CD4-positive, alpha-beta T cell treated with Interleukin-4 for 1 hour (primary cell): ENCODE results near the gene ZBTB1.
A peak's percentile ranks its signal among the peaks of the same experiment; 100 is the strongest.

ENCODE experiments used
- DNase-seq, 2 donors: peaks; one replicate each; pipeline ENCODE4 v3.0.0-alpha.2; 2020 to 2022

ZBTB1 gene

GRCh38 chr14:64504310-64504896 lies at the start of gene ZBTB1:
TSS of gene ZBTB1 (plus strand) at chr14:64504770. CDS start at chr14:64521505, 16,735 bp downstream.
- peak; percentile 87 to 89 for DNase-seq

- no peak for DNase-seq
These were observed 45.0 kb upstream of the ZBTB1 start for GRCh38 chr14:64459405-64460136.

- no peak for DNase-seq
These were observed 43.3 kb upstream of the ZBTB1 start for GRCh38 chr14:64461221-64461620.

- DNase-seq, result no peak
These were observed 41.4 kb upstream of the ZBTB1 start for GRCh38 chr14:64463195-64463594.

- DNase-seq, result no peak
These were observed 40.7 kb upstream of the ZBTB1 start for GRCh38 chr14:64463873-64464272.

- DNase-seq, result no peak
These were observed 39.9 kb upstream of the ZBTB1 start for GRCh38 chr14:64464651-64465050.

- peak; percentile 70 to 73 for DNase-seq
These were observed 39.3 kb upstream of the ZBTB1 start, which contains the start of gene AKAP5 for GRCh38 chr14:64465191-64465822. TSS of gene AKAP5 (plus strand) at chr14:64465499. CDS start at chr14:64468395, 2,896 bp downstream.

- DNase-seq, result no peak
These were observed 38.6 kb upstream of the ZBTB1 start for GRCh38 chr14:64465831-64466554.

- no peak for DNase-seq
These were observed 37.5 kb upstream of the ZBTB1 start for GRCh38 chr14:64467101-64467500.

GRCh38 chr14:64467566-64467965 lies 37.0 kb upstream of the ZBTB1 start:
- DNase-seq, result no peak

- no peak for DNase-seq
These were observed 36.1 kb upstream of the ZBTB1 start for GRCh38 chr14:64468451-64468850.

- DNase-seq, result no peak
These were observed 30.5 kb upstream of the ZBTB1 start for GRCh38 chr14:64474041-64474440.

- DNase-seq, result no peak
These were observed 29.9 kb upstream of the ZBTB1 start for GRCh38 chr14:64474698-64475097.

GRCh38 chr14:64475585-64476273 lies 28.8 kb upstream of the ZBTB1 start:
- no peak for DNase-seq

GRCh38 chr14:64476438-64476837 lies 28.1 kb upstream of the ZBTB1 start:
- no peak for DNase-seq

GRCh38 chr14:64478634-64479250 lies 25.8 kb upstream of the ZBTB1 start:
- peak in 1 of 2 donors; percentile 60 for DNase-seq

GRCh38 chr14:64488590-64489099 lies 15.9 kb upstream of the ZBTB1 start:
- no peak for DNase-seq

GRCh38 chr14:64491637-64492036 lies 12.9 kb upstream of the ZBTB1 start:
- DNase-seq, result no peak

GRCh38 chr14:64493455-64493854 lies 11.1 kb upstream of the ZBTB1 start:
- DNase-seq, result no peak

- DNase-seq, result no peak
These were observed 9.3 kb upstream of the ZBTB1 start for GRCh38 chr14:64495252-64495651.

- DNase-seq, result peak in 1 of 2 donors; percentile 24
These were observed 7.8 kb upstream of the ZBTB1 start for GRCh38 chr14:64496764-64497163.

GRCh38 chr14:64500088-64500487 lies 4.5 kb upstream of the ZBTB1 start:
- no peak for DNase-seq
